H9 (cell line): ENCODE measurements around the gene RAPGEF3. TPM values are rescaled to one million over a fixed set of nuclear protein-coding genes. Genes with fewer than 3 reads are reported as not detected.

ENCODE experiments used
- DNase-seq: peaks from one replicate; pipeline ENCODE4 v3.0.0-alpha.2; 2017
- H2AFZ ChIP-seq: one replicate; pipeline ENCODE4 v1.6.1; 2013; ENCODE audit warnings: mild to moderate bottlenecking, low read length, control low read depth, moderate library complexity
- H2AK5ac ChIP-seq: 2 replicates; pipeline ENCODE4 v1.6.1; 2013; ENCODE audit warnings: low read length, control low read depth, mixed read lengths; ENCODE audit not compliant: insufficient read length
- H2BK120ac ChIP-seq: one replicate; pipeline ENCODE4 v1.6.1; 2013; ENCODE audit warnings: low read depth, mild to moderate bottlenecking, low read length, control low read depth, inconsistent platforms; ENCODE audit not compliant: poor library complexity, severe bottlenecking
- H2BK12ac ChIP-seq: 2 replicates; pipeline ENCODE4 v1.6.1; 2013; ENCODE audit warnings: low read length, control low read depth, mixed read lengths, low read depth; ENCODE audit not compliant: insufficient read length
- H2BK15ac ChIP-seq: 2 replicates; pipeline ENCODE4 v1.6.1; 2013; ENCODE audit warnings: low read depth, low read length, control low read depth
- H2BK20ac ChIP-seq: one replicate; pipeline ENCODE4 v1.6.1; 2013; ENCODE audit warnings: low read depth, mild to moderate bottlenecking, low read length, control low read depth, inconsistent platforms; ENCODE audit not compliant: poor library complexity, severe bottlenecking
- H2BK5ac ChIP-seq: 2 replicates; pipeline ENCODE4 v1.6.1; 2013; ENCODE audit warnings: low read length, control low read depth, mixed read lengths; ENCODE audit not compliant: insufficient read length
- H3K14ac ChIP-seq: 2 replicates; pipeline ENCODE4 v1.6.1; 2013; ENCODE audit warnings: low read length, control low read depth; ENCODE audit not compliant: insufficient read depth
- H3K18ac ChIP-seq: 2 replicates; pipeline ENCODE4 v1.6.1; 2013; ENCODE audit warnings: low read depth, mild to moderate bottlenecking, mixed read lengths, low read length, control low read depth; ENCODE audit not compliant: insufficient read length
- H3K23ac ChIP-seq: 2 replicates; pipeline ENCODE4 v1.6.1; 2013; ENCODE audit warnings: low read length, control low read depth, mixed read lengths, low read depth; ENCODE audit not compliant: insufficient read length
- H3K23me2 ChIP-seq: 2 replicates; pipeline ENCODE4 v1.6.1; 2013; ENCODE audit warnings: low read depth, mild to moderate bottlenecking, mixed read lengths, low read length, control low read depth; ENCODE audit not compliant: insufficient read length, poor library complexity, severe bottlenecking
- H3K27ac ChIP-seq: 2 replicates; pipeline ENCODE4 v1.5.1; 2013; ENCODE audit warnings: low read length, control low read depth, mixed read lengths, low read depth; ENCODE audit not compliant: insufficient read length
- H3K27me3 ChIP-seq: 2 replicates; pipeline ENCODE4 v1.6.1; 2013; ENCODE audit warnings: low read length, control low read depth, inconsistent platforms; ENCODE audit not compliant: insufficient read depth
- H3K4ac ChIP-seq: 2 replicates; pipeline ENCODE4 v1.6.1; 2013; ENCODE audit warnings: low read depth, mild to moderate bottlenecking, control low read depth, inconsistent platforms, low read length, moderate library complexity
- H3K4me1 ChIP-seq: 2 replicates; pipeline ENCODE4 v1.6.1; 2013; ENCODE audit warnings: low read length, control low read depth, inconsistent platforms; ENCODE audit not compliant: insufficient read depth
- H3K4me2 ChIP-seq: 2 replicates; pipeline ENCODE4 v1.6.1; 2013; ENCODE audit warnings: low read length, control low read depth, mixed read lengths; ENCODE audit not compliant: insufficient read length, insufficient read depth
- H3K56ac ChIP-seq: 2 replicates; pipeline ENCODE4 v1.6.1; 2013; ENCODE audit warnings: low read depth, mild to moderate bottlenecking, mixed read lengths, low read length, control low read depth; ENCODE audit not compliant: insufficient read length
- H3K79me1 ChIP-seq: 2 replicates; pipeline ENCODE4 v1.6.1; 2013; ENCODE audit warnings: low read depth, mild to moderate bottlenecking, moderate library complexity, low read length, control low read depth, inconsistent platforms; ENCODE audit not compliant: insufficient read depth, poor library complexity, severe bottlenecking
- H3K79me2 ChIP-seq: 2 replicates; pipeline ENCODE4 v1.6.1; 2013; ENCODE audit warnings: low read length, control low read depth, inconsistent platforms; ENCODE audit not compliant: insufficient read depth
- H3K9ac ChIP-seq: 2 replicates; pipeline ENCODE4 v1.6.1; 2013; ENCODE audit warnings: low read length, control low read depth, mixed read lengths; ENCODE audit not compliant: insufficient read length; ENCODE audit errors: extremely low read depth
- H3K9me3 ChIP-seq: one replicate; pipeline ENCODE4 v1.6.1; 2013; ENCODE audit warnings: low read depth, low read length, inconsistent platforms; ENCODE audit not compliant: control insufficient read depth
- H3T11ph ChIP-seq: one replicate; pipeline ENCODE4 v1.6.1; 2013; ENCODE audit warnings: mild to moderate bottlenecking, low read length, control low read depth, inconsistent platforms
- H4K20me1 ChIP-seq: one replicate; pipeline ENCODE4 v1.6.1; 2013; ENCODE audit not compliant: control insufficient read depth, insufficient read length, insufficient read depth
- H4K5ac ChIP-seq: 2 replicates; pipeline ENCODE4 v1.6.1; 2013; ENCODE audit warnings: low read depth, mild to moderate bottlenecking, mixed read lengths, low read length, control low read depth; ENCODE audit not compliant: insufficient read length
- H4K8ac ChIP-seq: replicated peaks from 2 replicates; pipeline ENCODE4 v1.6.1; 2013; ENCODE audit warnings: low read length, control low read depth, mixed read lengths, low read depth; ENCODE audit not compliant: insufficient read length
- H4K91ac ChIP-seq: 2 replicates; pipeline ENCODE4 v1.6.1; 2013; ENCODE audit warnings: low read depth, mild to moderate bottlenecking, moderate library complexity, mixed read lengths, low read length, control low read depth; ENCODE audit not compliant: insufficient read length
- H3K27ac Mint-ChIP-seq, 3 experiments: 2 replicates in 2 of 3; 3 replicates in 1 of 3; pipeline ENCODE4 v1.8.0; 2020 to 2021; ENCODE audit warnings: mixed read lengths in 3 of 3, mild to moderate bottlenecking in 1 of 3, moderate library complexity in 1 of 3
- H3K27me3 Mint-ChIP-seq: 2 replicates; pipeline ENCODE4 v1.8.0; 2021; ENCODE audit warnings: low read depth, mild to moderate bottlenecking, moderate library complexity, mixed read lengths
- H3K36me3 Mint-ChIP-seq, 3 experiments: 2 replicates in 2 of 3; 3 replicates in 1 of 3; pipeline ENCODE4 v1.8.0; 2020 to 2021; ENCODE audit warnings: low read depth in 3 of 3, mixed read lengths in 3 of 3; ENCODE audit not compliant: insufficient read depth in 1 of 3
- H3K4me1 Mint-ChIP-seq, 2 experiments: 2 replicates each; pipeline ENCODE4 v1.8.0; 2020; ENCODE audit warnings: mixed read lengths in 2 of 2
- H3K4me3 Mint-ChIP-seq, 2 experiments: 2 replicates in 1 of 2; 3 replicates in 1 of 2; pipeline ENCODE4 v1.8.0; 2020 to 2021; ENCODE audit warnings: mild to moderate bottlenecking in 2 of 2, mixed read lengths in 2 of 2, moderate library complexity in 1 of 2
- H3K9me3 Mint-ChIP-seq, 2 experiments: 2 replicates in 1 of 2; 3 replicates in 1 of 2; pipeline ENCODE4 v1.8.0; 2020; ENCODE audit warnings: mild to moderate bottlenecking in 2 of 2, mixed read lengths in 2 of 2, moderate library complexity in 1 of 2
- WGBS: extraction: QIAGEN DNeasy Blood & Tissue Kit; methylation state at CpG from one replicate; pipeline ENCODE4 v1.1.7; 2013; ENCODE audit warnings: missing lambda C conversion rate, low lambda C conversion rate, mixed read lengths; ENCODE audit not compliant: insufficient read length; ENCODE audit errors: extremely low coverage; 5-methylcytosine and 5-hydroxymethylcytosine counted together
- total RNA-seq: library from RNA; stranded (reverse); gene quantifications from 2 replicates; pipeline ENCODE4 v1.2.1, GENCODE V29; 2021
- TF ChIP-seq, protein P1 (sequence below): fragments of 200-600 bp; sonication (generic); conservative IDR thresholded peaks from 3 replicates; pipeline ENCODE4 v1.8.0; 2021; ENCODE audit warnings: antibody characterized with exemption, mild to moderate bottlenecking

RAPGEF3 gene
- total RNA-seq, 1 experiment from 2014 or later: 7.4 TPM

DNA sequence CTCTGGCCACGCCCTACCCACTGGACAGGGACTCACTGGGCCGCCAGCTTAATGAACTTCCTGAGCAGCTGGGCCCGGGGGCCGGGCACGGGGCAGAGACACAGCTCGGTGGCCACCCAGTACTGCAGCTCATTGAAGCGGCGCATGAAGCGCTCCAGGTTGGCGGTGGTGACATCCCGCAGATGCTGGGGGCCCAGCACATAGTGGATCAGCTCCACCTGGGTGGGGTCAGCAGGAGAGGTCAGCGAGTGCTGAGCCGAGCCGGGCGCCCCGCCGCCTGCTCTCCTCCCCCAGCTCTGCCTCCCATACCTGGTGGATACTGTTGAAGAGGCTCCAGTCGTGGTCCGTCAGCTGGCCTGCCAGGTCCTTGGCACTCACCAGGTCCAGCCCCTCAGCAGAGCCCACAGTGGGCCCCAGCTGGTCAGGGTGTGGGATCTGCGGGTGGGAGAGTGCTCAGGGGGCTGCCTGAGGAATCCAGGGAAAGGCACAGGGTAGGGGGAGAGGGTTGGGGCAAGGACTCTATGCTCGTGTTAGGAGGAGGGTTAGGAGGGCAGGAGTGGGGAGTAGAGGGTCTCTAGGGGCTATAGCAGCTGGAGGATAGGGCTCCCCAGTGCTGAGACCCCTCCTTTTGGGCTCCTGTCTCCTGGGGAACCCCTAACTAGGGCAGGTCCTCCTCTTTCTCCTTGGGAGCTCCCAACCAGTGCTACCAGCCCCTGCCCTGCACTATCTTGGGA is 17.9 kb downstream of the RAPGEF3 start:
- Histone ChIP-seq H3K9me3 (no peaks in the 10 kb centered on the region), H3K79me2 (no peaks in the 10 kb centered on the region), H3T11ph (no peak overlapping the region), H2BK5ac (no peak overlapping the region), H2BK12ac (no peak overlapping the region), H3K14ac (0 out of 2 replicates have a peak overlapping the region, but pooled peaks have one; percentile 17), H3K23me2 (no peaks in the 10 kb centered on the region), H2BK15ac (no peak overlapping the region), H4K91ac (no peak overlapping the region), H2AFZ (no peak overlapping the region), H3K4me2 (no peak overlapping the region), H4K5ac (no peak overlapping the region), H2AK5ac (no peak overlapping the region), H4K8ac (no peak overlapping the region), H3K79me1 (no peaks in the 10 kb centered on the region), H3K4ac (no peak overlapping the region), H3K18ac (no peak overlapping the region), H3K56ac (no peak overlapping the region), H3K23ac (no peak overlapping the region), H4K20me1 (no peaks in the 10 kb centered on the region), H3K4me1 (no peaks in the 10 kb centered on the region; the same call in 1 of the 2 replicates), H2BK20ac (no peak overlapping the region), H3K27ac (no peak overlapping the region), H3K27me3 (no peaks in the 10 kb centered on the region), H3K9ac (no peak overlapping the region), H2BK120ac (no peak overlapping the region)
- WGBS: no CpG with 5 or more reads among the region's 21 CpGs
- TF ChIP-seq, protein P1, sequence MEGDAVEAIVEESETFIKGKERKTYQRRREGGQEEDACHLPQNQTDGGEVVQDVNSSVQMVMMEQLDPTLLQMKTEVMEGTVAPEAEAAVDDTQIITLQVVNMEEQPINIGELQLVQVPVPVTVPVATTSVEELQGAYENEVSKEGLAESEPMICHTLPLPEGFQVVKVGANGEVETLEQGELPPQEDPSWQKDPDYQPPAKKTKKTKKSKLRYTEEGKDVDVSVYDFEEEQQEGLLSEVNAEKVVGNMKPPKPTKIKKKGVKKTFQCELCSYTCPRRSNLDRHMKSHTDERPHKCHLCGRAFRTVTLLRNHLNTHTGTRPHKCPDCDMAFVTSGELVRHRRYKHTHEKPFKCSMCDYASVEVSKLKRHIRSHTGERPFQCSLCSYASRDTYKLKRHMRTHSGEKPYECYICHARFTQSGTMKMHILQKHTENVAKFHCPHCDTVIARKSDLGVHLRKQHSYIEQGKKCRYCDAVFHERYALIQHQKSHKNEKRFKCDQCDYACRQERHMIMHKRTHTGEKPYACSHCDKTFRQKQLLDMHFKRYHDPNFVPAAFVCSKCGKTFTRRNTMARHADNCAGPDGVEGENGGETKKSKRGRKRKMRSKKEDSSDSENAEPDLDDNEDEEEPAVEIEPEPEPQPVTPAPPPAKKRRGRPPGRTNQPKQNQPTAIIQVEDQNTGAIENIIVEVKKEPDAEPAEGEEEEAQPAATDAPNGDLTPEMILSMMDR: no peak
- Mint-ChIP-seq H3K4me3 (no peak overlapping the region), H3K27ac (no peak overlapping the region; a peak in 1 of 7 replicates), H3K9me3 (no peaks in the 10 kb centered on the region), H3K4me1 (peaks cover 26 to 43% of the 10 kb centered on the region in 2 experiments), H3K36me3 (no peaks in the 10 kb centered on the region; a peak in 1 of 7 replicates), H3K27me3 (peaks cover 7% of the 10 kb centered on the region)
- no peak for DNase-seq
